ENCODE results near the gene FGF13. TPM values are rescaled to one million over a fixed set of nuclear protein-coding genes. Genes with fewer than 3 reads are reported as not detected.

FGF13 gene
- total and polyA plus RNA-seq, 2 of the 13 experiments (the other 11 are each of a cell fraction or from before 2014, with no cell fraction given) = 0.09 to 0.33 TPM

- Histone ChIP-seq H3K27me3 (ENCODE audit: control insufficient read depth in 1 of 2, insufficient read depth in 2 of 2, low read length in 2 of 2) (no peaks in the 10 kb centered on the region), H3K79me2 (ENCODE audit: insufficient read depth, low read length) (no peaks in the 10 kb centered on the region), H3K27ac (ENCODE audit: extremely low read length, insufficient read depth, low read length) (no peak overlapping the region), H3K9me3 (ENCODE audit: low read length) (peaks cover 21% of the 10 kb centered on the region), H2AFZ (ENCODE audit: low read length) (no peak overlapping the region), H3K9ac (ENCODE audit: insufficient read depth, low read depth, low read length) (no peak overlapping the region), H3K4me1 (ENCODE audit: insufficient read depth, low read length) (no peaks in the 10 kb centered on the region), H3K4me2 (ENCODE audit: low read depth, low read length) (no peak overlapping the region), H4K20me1 (ENCODE audit: insufficient read depth, low read length) (no peaks in the 10 kb centered on the region), H3K36me3 (replicated peaks in 1 of 2; ENCODE audit: control insufficient read depth in 1 of 2, insufficient read depth in 2 of 2, low read length in 2 of 2) (no peaks in the 10 kb centered on the region), H3K4me3 (replicated peaks in 1 of 3; ENCODE audit: insufficient read depth in 1 of 3, low read depth in 2 of 3, low read length in 3 of 3) (no peak overlapping the region)
- DNase-seq (ENCODE audit: low spot score) = no peak
- FAIRE-seq = no peak
- 4% methylated on average over 2 of the region's 2 CpGs for WGBS (ENCODE audit: low lambda C conversion rate)
- no TSS peak for BruUV-seq (replicated peaks)
- CTCF ChIA-PET (ENCODE audit: low intra/inter-chr PET ratio, low total read pairs) = no interaction called here
- ATAC-seq = no peak
- POLR2A ChIA-PET = no interaction called here
- TF ChIP-seq RORA (CRISPR knock-in tag; IDR thresholded peaks at IDR 0.05) (no peak), ZFP90 (CRISPR knock-in tag; IDR thresholded peaks at IDR 0.05; ENCODE audit: borderline replicate concordance) (no peak), FIP1L1 (IDR thresholded peaks at IDR 0.05; ENCODE audit: borderline replicate concordance, insufficient read depth, low read depth, low read length) (no peak), ELF4 (CRISPR knock-in tag; IDR thresholded peaks at IDR 0.05; ENCODE audit: borderline replicate concordance) (no peak), SMYD3 (CRISPR knock-in tag; IDR thresholded peaks at IDR 0.05) (no peak), ZNF614 (CRISPR knock-in tag; IDR thresholded peaks at IDR 0.05; ENCODE audit: borderline replicate concordance) (no peak), TSC22D2 (CRISPR knock-in tag; IDR thresholded peaks at IDR 0.05; ENCODE audit: borderline replicate concordance) (no peak), TEAD3 (CRISPR knock-in tag; optimal IDR thresholded peaks at IDR 0.05; ENCODE audit: borderline replicate concordance) (no peak), AHR (CRISPR knock-in tag; IDR thresholded peaks at IDR 0.05) (no peak), ZNF235 (CRISPR knock-in tag; IDR thresholded peaks at IDR 0.05; ENCODE audit: borderline replicate concordance) (no peak), ZBTB37 (CRISPR knock-in tag; IDR thresholded peaks at IDR 0.05) (no peak)
- TF ChIP-seq, protein P1, sequence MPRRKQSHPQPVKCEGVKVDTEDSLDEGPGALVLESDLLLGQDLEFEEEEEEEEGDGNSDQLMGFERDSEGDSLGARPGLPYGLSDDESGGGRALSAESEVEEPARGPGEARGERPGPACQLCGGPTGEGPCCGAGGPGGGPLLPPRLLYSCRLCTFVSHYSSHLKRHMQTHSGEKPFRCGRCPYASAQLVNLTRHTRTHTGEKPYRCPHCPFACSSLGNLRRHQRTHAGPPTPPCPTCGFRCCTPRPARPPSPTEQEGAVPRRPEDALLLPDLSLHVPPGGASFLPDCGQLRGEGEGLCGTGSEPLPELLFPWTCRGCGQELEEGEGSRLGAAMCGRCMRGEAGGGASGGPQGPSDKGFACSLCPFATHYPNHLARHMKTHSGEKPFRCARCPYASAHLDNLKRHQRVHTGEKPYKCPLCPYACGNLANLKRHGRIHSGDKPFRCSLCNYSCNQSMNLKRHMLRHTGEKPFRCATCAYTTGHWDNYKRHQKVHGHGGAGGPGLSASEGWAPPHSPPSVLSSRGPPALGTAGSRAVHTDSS (CRISPR knock-in tag; conservative IDR thresholded peaks at IDR 0.05) = no peak
- in situ Hi-C loops (cut with HindIII; ENCODE audit: extremely low pct_ligation_motif_present, low pct_unique_long_range_greater_than_20kb) (no loop called here), intact Hi-C loops (cut with micrococcal nuclease; ENCODE audit: unreplicated experiment) (no loop called here)
Observed at GRCh38 chrX:138669693-138670092, 41.8 kb downstream of the FGF13 start.

Data from HepG2 (cell line).